Measurements from ENCODE around the gene LRRC3.

- TF ChIP-seq EZH2 (IDR thresholded peaks at IDR 0.05) (no peak), CTCF (IDR thresholded peaks at IDR 0.05) (no peak)
Observed at GRCh38 chr21:44477131-44477530, 21.8 kb downstream of the LRRC3 start.

Data from neural progenitor cell (in vitro differentiated cells).